HepG2 (cell line): ENCODE measurements around the gene ANKLE1. TPM values are rescaled to one million over a fixed set of nuclear protein-coding genes. Genes with fewer than 3 reads are reported as not detected.

ENCODE experiments used
- FOSL1 ChIP-seq: sonication (generic); formaldehyde crosslinking; IDR thresholded peaks from 2 replicates; pipeline ENCODE4 v1.9.0; 2021; ENCODE audit warnings: missing genetic modification reagents, borderline replicate concordance
- ISL2 ChIP-seq: sonication (generic); formaldehyde crosslinking; IDR thresholded peaks from 2 replicates; pipeline ENCODE4 v1.5.0; 2020; ENCODE audit warnings: missing genetic modification reagents
- SAFB2 ChIP-seq: sonication (generic); formaldehyde crosslinking; IDR thresholded peaks from 2 replicates; pipeline ENCODE4 v1.5.1; 2020; ENCODE audit warnings: missing genetic modification reagents, low read depth, mild to moderate bottlenecking, borderline replicate concordance
- SKIL ChIP-seq: sonication (generic); formaldehyde crosslinking; IDR thresholded peaks from 2 replicates; pipeline ENCODE4 v1.8.0; 2022; ENCODE audit warnings: missing genetic modification reagents, mild to moderate bottlenecking, moderate library complexity, borderline replicate concordance
- THAP9 ChIP-seq: sonication (generic); formaldehyde crosslinking; IDR thresholded peaks from 2 replicates; pipeline ENCODE4; 2020; ENCODE audit warnings: missing genetic modification reagents, mild to moderate bottlenecking, borderline replicate concordance
- ZNF468 ChIP-seq: sonication (generic); formaldehyde crosslinking; IDR thresholded peaks from 2 replicates; pipeline ENCODE4 v1.8.0; 2022; ENCODE audit warnings: mild to moderate bottlenecking, moderate library complexity, missing genetic modification reagents
- ZNF775 ChIP-seq: sonication (generic); formaldehyde crosslinking; IDR thresholded peaks from 2 replicates; pipeline ENCODE4 v1.4.0; 2020; ENCODE audit warnings: missing genetic modification reagents, mild to moderate bottlenecking, moderate library complexity, borderline replicate concordance
- ZSCAN21 ChIP-seq: sonication (generic); formaldehyde crosslinking; IDR thresholded peaks from 2 replicates; pipeline ENCODE4 v1.8.0; 2022; ENCODE audit warnings: mild to moderate bottlenecking, missing genetic modification reagents, moderate library complexity, borderline replicate concordance
- polyA plus RNA-seq, 8 experiments: library from polyadenylated mRNA; depleted of rRNA in 3 of 8; stranded (reverse) in 7 of 8; unstranded in 1 of 8; fragments of >200 nt; fragmentation: Illumina TruSeq in 4 of 8; extraction: Trizol in 4 of 8; gene quantifications; 2 replicates each; pipeline versions ENCODE4 v1.2.1 to v1.2.3, GENCODE V29; 2011 to 2016; ENCODE audit warnings: low read depth in 4 of 8, missing spikeins in 1 of 8, mixed read lengths in 1 of 8; ENCODE audit not compliant: insufficient read depth in 1 of 8
- total RNA-seq, 5 experiments: library from RNA; depleted of rRNA; stranded (reverse); fragments of >200 nt; fragmentation: Illumina TruSeq; extraction: Trizol; gene quantifications; 2 replicates each; pipeline ENCODE4 v1.2.3, GENCODE V29; 2016; ENCODE audit warnings: low read depth in 1 of 5
- TF ChIP-seq, protein P1 (sequence below): sonication (generic); formaldehyde crosslinking; IDR thresholded peaks from 2 replicates; pipeline ENCODE4 v1.5.1; 2020; ENCODE audit warnings: mild to moderate bottlenecking, missing genetic modification reagents
- TF ChIP-seq, protein P2 (sequence below): sonication (generic); formaldehyde crosslinking; conservative IDR thresholded peaks from 2 replicates; pipeline ENCODE4 v1.5.0; 2020; ENCODE audit warnings: missing genetic modification reagents
- TF ChIP-seq, protein P3 (sequence below): sonication (generic); formaldehyde crosslinking; IDR thresholded peaks from 2 replicates; pipeline ENCODE4 v1.8.0; 2022; ENCODE audit warnings: mild to moderate bottlenecking, missing genetic modification reagents, borderline replicate concordance
- TF ChIP-seq, protein P4 (sequence below): sonication (generic); formaldehyde crosslinking; IDR thresholded peaks from 2 replicates; pipeline ENCODE4 v1.4.0; 2020; ENCODE audit warnings: mild to moderate bottlenecking, missing genetic modification reagents

The ANKLE1 gene
- total and polyA plus RNA-seq, 2 of the 13 experiments (the other 11 are each of a cell fraction or from before 2014, with no cell fraction given) = 0.69 to 1.5 TPM

DNA sequence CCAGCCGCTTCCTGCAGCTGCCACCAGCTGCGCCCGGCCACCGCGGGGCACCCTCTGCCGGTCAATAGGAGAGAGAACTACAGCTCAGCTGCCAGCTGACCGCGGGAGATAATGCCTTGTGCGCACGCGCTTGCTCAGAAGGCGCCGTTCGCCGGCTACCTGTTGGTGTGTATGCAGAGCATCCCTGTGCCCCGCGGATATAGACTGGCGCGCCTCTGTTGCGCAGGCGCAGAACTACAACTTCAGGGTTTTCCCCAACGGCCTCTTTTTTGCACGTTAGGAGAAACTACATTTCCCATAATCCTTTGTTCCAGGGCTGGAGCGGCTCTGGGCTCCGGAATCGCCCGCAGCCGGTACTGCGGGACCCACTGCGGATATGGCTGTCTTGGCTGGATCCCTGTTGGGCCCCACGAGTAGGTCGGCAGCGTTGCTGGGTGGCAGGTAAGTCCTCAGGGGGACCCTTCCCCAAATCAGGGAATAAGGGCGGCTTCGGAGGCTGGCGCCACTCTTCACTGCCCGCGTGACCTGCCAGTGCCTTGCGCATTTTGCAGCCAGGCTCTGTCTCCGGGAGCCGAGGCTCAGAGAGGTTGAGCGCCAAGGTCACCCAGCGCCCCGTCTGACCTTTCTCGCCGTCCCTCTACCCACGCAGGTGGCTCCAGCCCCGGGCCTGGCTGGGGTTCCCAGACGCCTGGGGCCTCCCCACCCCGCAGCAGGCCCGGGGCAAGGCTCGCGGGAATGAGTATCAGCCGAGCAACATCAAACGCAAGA is 24.0 kb downstream of the ANKLE1 start, which contains the start of gene MRPL34 (continued):
- TF ChIP-seq, protein P1, sequence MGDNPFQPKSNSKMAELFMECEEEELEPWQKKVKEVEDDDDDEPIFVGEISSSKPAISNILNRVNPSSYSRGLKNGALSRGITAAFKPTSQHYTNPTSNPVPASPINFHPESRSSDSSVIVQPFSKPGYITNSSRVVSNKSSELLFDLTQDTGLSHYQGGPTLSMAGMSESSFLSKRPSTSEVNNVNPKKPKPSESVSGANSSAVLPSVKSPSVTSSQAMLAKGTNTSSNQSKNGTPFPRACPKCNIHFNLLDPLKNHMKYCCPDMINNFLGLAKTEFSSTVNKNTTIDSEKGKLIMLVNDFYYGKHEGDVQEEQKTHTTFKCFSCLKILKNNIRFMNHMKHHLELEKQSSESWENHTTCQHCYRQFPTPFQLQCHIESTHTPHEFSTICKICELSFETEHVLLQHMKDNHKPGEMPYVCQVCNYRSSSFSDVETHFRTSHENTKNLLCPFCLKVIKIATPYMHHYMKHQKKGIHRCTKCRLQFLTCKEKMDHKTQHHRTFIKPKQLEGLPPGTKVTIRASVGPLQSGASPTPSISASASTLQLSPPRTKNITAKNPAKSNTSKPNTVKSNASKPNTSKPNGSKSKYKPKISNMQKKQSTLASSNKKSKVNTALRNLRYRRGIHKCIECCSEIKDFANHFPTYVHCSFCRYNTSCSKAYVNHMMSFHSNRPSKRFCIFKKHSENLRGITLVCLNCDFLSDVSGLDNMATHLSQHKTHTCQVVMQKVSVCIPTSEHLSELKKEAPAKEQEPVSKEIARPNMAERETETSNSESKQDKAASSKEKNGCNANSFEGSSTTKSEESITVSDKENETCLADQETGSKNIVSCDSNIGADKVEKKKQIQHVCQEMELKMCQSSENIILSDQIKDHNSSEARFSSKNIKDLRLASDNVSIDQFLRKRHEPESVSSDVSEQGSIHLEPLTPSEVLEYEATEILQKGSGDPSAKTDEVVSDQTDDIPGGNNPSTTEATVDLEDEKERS (CRISPR knock-in tag) = no peak
- TF ChIP-seq ZNF775 (CRISPR knock-in tag) (peak; percentile 57; the same call in 1 of the 2 replicates), ZNF468 (CRISPR knock-in tag) (no peak), THAP9 (CRISPR knock-in tag) (peak; percentile 51; the same call in 1 of the 2 replicates), FOSL1 (CRISPR knock-in tag) (no peak), ZSCAN21 (CRISPR knock-in tag) (peak; percentile 53; the same call in 1 of the 2 replicates), ISL2 (CRISPR knock-in tag) (peak; percentile 21; the same call in 1 of the 2 replicates), SKIL (CRISPR knock-in tag) (no peak), SAFB2 (CRISPR knock-in tag) (no peak; the same call in 1 of the 2 replicates)
- TF ChIP-seq, protein P2, sequence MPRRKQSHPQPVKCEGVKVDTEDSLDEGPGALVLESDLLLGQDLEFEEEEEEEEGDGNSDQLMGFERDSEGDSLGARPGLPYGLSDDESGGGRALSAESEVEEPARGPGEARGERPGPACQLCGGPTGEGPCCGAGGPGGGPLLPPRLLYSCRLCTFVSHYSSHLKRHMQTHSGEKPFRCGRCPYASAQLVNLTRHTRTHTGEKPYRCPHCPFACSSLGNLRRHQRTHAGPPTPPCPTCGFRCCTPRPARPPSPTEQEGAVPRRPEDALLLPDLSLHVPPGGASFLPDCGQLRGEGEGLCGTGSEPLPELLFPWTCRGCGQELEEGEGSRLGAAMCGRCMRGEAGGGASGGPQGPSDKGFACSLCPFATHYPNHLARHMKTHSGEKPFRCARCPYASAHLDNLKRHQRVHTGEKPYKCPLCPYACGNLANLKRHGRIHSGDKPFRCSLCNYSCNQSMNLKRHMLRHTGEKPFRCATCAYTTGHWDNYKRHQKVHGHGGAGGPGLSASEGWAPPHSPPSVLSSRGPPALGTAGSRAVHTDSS (CRISPR knock-in tag) = no peak
- TF ChIP-seq, protein P3, sequence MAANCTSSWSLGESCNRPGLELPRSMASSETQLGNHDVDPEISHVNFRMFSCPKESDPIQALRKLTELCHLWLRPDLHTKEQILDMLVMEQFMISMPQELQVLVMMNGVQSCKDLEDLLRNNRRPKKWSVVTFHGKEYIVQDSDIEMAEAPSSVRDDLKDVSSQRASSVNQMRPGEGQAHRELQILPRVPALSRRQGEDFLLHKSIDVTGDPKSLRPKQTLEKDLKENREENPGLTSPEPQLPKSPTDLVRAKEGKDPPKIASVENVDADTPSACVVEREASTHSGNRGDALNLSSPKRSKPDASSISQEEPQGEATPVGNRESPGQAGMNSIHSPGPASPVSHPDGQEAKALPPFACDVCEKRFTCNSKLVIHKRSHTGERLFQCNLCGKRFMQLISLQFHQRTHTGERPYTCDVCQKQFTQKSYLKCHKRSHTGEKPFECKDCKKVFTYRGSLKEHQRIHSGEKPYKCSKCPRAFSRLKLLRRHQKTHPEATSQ (CRISPR knock-in tag) = no peak
- TF ChIP-seq, protein P4, sequence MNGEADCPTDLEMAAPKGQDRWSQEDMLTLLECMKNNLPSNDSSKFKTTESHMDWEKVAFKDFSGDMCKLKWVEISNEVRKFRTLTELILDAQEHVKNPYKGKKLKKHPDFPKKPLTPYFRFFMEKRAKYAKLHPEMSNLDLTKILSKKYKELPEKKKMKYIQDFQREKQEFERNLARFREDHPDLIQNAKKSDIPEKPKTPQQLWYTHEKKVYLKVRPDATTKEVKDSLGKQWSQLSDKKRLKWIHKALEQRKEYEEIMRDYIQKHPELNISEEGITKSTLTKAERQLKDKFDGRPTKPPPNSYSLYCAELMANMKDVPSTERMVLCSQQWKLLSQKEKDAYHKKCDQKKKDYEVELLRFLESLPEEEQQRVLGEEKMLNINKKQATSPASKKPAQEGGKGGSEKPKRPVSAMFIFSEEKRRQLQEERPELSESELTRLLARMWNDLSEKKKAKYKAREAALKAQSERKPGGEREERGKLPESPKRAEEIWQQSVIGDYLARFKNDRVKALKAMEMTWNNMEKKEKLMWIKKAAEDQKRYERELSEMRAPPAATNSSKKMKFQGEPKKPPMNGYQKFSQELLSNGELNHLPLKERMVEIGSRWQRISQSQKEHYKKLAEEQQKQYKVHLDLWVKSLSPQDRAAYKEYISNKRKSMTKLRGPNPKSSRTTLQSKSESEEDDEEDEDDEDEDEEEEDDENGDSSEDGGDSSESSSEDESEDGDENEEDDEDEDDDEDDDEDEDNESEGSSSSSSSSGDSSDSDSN (CRISPR knock-in tag) = peak; percentile 66; the same call in 1 of the 2 replicates
